Right atrium auricular region (tissue), 2 donors: ENCODE results near the gene SLC25A11. TPM values are rescaled to one million over a fixed set of nuclear protein-coding genes. Genes with fewer than 3 reads are reported as not detected.
A peak's percentile ranks its signal among the peaks of the same experiment; 100 is the strongest.

Experiments
- DNase-seq: peaks from one replicate; pipeline ENCODE4 v3.0.0-alpha.2; 2019; ENCODE audit warnings: low spot score
- H3K27ac ChIP-seq, 2 donors: fragments of 200-600 bp; sonication (generic); 1 replicate in 1 of 2; 2 replicates in 1 of 2; pipeline ENCODE4 v1.5.1; 2016 to 2019
- H3K27me3 ChIP-seq, 2 donors: fragments of 200-600 bp; sonication (generic); one replicate each; pipeline versions ENCODE4 v1.5.1 to v1.6.0; 2017 to 2019
- H3K36me3 ChIP-seq: fragments of 200-600 bp; sonication (generic); one replicate; pipeline ENCODE4 v1.5.1; 2016
- H3K4me1 ChIP-seq, 2 donors: fragments of 200-600 bp; sonication (generic); one replicate each; pipeline versions ENCODE4 v1.5.1 to v1.6.0; 2017 to 2019
- H3K4me3 ChIP-seq, 2 donors: fragments of 200-600 bp; sonication (generic); 1 replicate in 1 of 2; 2 replicates in 1 of 2; pipeline ENCODE4 v1.5.1; 2017 to 2019; ENCODE audit warnings: mild to moderate bottlenecking in 1 of 2, moderate library complexity in 1 of 2
- H3K9me3 ChIP-seq, 2 donors: fragments of 200-600 bp; sonication (generic); one replicate each; pipeline ENCODE4 v1.5.1; 2019
- total RNA-seq, 2 donors: library from RNA; depleted of rRNA; stranded (reverse); fragments of >200 nt; gene quantifications; one replicate each; pipeline ENCODE4 v1.1.0, GENCODE V29; 2016
- TF ChIP-seq, protein P1 (sequence below), 2 donors: fragments of 200-600 bp; sonication (generic); IDR thresholded peaks; one replicate each; pipeline ENCODE4 v1.5.1; 2019; ENCODE audit warnings: antibody characterized with exemption in 2 of 2

The SLC25A11 gene
- total RNA-seq, 2 donors from 2014 or later = 99.5 to 188 TPM

- no peak for DNase-seq
- peaks cover 40% of the 10 kb centered on the region for H3K36me3 ChIP-seq
- peak overlapping the region in 1 of 2 donors; percentile 89 for H3K4me3 ChIP-seq
- no peaks in the 10 kb centered on the region for H3K27me3 ChIP-seq
- H3K27ac ChIP-seq = peak overlapping the region; percentile 63 to 98
- TF ChIP-seq, protein P1, sequence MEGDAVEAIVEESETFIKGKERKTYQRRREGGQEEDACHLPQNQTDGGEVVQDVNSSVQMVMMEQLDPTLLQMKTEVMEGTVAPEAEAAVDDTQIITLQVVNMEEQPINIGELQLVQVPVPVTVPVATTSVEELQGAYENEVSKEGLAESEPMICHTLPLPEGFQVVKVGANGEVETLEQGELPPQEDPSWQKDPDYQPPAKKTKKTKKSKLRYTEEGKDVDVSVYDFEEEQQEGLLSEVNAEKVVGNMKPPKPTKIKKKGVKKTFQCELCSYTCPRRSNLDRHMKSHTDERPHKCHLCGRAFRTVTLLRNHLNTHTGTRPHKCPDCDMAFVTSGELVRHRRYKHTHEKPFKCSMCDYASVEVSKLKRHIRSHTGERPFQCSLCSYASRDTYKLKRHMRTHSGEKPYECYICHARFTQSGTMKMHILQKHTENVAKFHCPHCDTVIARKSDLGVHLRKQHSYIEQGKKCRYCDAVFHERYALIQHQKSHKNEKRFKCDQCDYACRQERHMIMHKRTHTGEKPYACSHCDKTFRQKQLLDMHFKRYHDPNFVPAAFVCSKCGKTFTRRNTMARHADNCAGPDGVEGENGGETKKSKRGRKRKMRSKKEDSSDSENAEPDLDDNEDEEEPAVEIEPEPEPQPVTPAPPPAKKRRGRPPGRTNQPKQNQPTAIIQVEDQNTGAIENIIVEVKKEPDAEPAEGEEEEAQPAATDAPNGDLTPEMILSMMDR (IDR thresholded peaks at IDR 0.05) = no peak
- peaks cover 0 to 66% of the 10 kb centered on the region in 2 donors for H3K4me1 ChIP-seq
- H3K9me3 ChIP-seq = no peaks in the 10 kb centered on the region
Measured at GRCh38 chr17:4945944-4946280, 6.1 kb upstream of the SLC25A11 start.

- no peak overlapping the region for H3K4me3 ChIP-seq
- H3K27me3 ChIP-seq = no peaks in the 10 kb centered on the region
- peaks cover 40% of the 10 kb centered on the region for H3K36me3 ChIP-seq
- no peaks in the 10 kb centered on the region for H3K9me3 ChIP-seq
- peak overlapping the region; percentile 63 to 98 for H3K27ac ChIP-seq
- peak; percentile 93 for DNase-seq
- TF ChIP-seq, protein P1 (IDR thresholded peaks at IDR 0.05) = no peak
- H3K4me1 ChIP-seq = peaks cover 0 to 65% of the 10 kb centered on the region in 2 donors
Measured at GRCh38 chr17:4945176-4945943, 5.5 kb upstream of the SLC25A11 start.

GRCh38 chr17:4944554-4945175 lies 4.8 kb upstream of the SLC25A11 start:
- TF ChIP-seq, protein P1 (IDR thresholded peaks at IDR 0.05) = no peak
- H3K36me3 ChIP-seq = peaks cover 40% of the 10 kb centered on the region
- DNase-seq = no peak
- H3K4me3 ChIP-seq = no peak overlapping the region
- H3K9me3 ChIP-seq = no peaks in the 10 kb centered on the region
- peaks cover 0 to 61% of the 10 kb centered on the region in 2 donors for H3K4me1 ChIP-seq
- no peaks in the 10 kb centered on the region for H3K27me3 ChIP-seq
- H3K27ac ChIP-seq = peak overlapping the region; percentile 63 to 98

DNA sequence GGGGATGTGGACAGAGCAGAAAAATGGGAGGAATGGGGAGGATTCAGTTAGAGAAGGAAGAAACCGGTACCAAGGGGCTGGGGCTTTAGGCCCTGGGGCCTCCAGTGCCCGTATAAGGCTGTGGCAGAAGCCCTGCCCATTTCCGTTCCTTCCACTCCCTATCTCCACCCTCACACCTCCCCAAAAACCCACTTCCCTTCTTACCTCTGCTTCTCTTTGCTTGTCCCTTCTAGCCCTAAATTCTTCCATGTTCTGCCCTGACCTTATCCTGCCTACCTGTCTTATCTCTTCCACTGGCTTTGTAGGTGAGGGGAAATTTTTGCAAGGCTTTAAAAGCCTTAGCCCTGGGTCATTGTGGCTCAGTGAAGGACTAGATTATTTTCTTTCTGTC lies 4.3 kb upstream of the SLC25A11 start:
- Histone ChIP-seq H3K27ac (no peak overlapping the region), H3K36me3 (peaks cover 40% of the 10 kb centered on the region), H3K4me3 (no peak overlapping the region), H3K9me3 (no peaks in the 10 kb centered on the region), H3K27me3 (no peaks in the 10 kb centered on the region), H3K4me1 (peaks cover 3 to 65% of the 10 kb centered on the region in 2 donors)
- TF ChIP-seq, protein P1 (IDR thresholded peaks at IDR 0.05) = no peak
- no peak for DNase-seq

- H3K27ac ChIP-seq = peak overlapping the region in 1 of 2 donors; percentile 0
- peaks cover 3 to 77% of the 10 kb centered on the region in 2 donors for H3K4me1 ChIP-seq
- peaks cover 47% of the 10 kb centered on the region for H3K36me3 ChIP-seq
- DNase-seq = no peak
- TF ChIP-seq, protein P1 (IDR thresholded peaks at IDR 0.05) = no peak
- H3K27me3 ChIP-seq = no peaks in the 10 kb centered on the region
- H3K4me3 ChIP-seq = no peak overlapping the region
- H3K9me3 ChIP-seq = no peaks in the 10 kb centered on the region
Measured at GRCh38 chr17:4942760-4943508, 3.1 kb upstream of the SLC25A11 start.
